NCI-H2227 (cell line): Measurements from ENCODE around the gene KCNJ5.

Experiments used
- DNase-seq: peaks from one replicate; lab custom pipeline; 2025; ENCODE audit not compliant: unreplicated experiment; lab: John Stamatoyannopoulos, UW

Gene KCNJ5

GRCh38 chr11:128927683-128928336, 36.7 kb downstream of the KCNJ5 start:
- no peak for DNase-seq

GRCh38 chr11:128928400-128928799, 37.2 kb downstream of the KCNJ5 start:
- DNase-seq = no peak

- no peak for DNase-seq
Measured at GRCh38 chr11:128929468-128929867, 38.3 kb downstream of the KCNJ5 start.

GRCh38 chr11:128929991-128930390, 38.8 kb downstream of the KCNJ5 start:
- DNase-seq = no peak

GRCh38 chr11:128931066-128931465, 39.9 kb downstream of the KCNJ5 start:
- DNase-seq = no peak

- no peak for DNase-seq
Measured at GRCh38 chr11:128931668-128932067, 40.5 kb downstream of the KCNJ5 start.

GRCh38 chr11:128933481-128934178, 42.5 kb downstream of the KCNJ5 start:
- no peak for DNase-seq

GRCh38 chr11:128934351-128934750, 43.2 kb downstream of the KCNJ5 start:
- DNase-seq = no peak

- DNase-seq = no peak
Measured at GRCh38 chr11:128934926-128935325, 43.8 kb downstream of the KCNJ5 start.

- DNase-seq = peak; percentile 25
Measured at GRCh38 chr11:128936606-128937251, 45.6 kb downstream of the KCNJ5 start.

- DNase-seq = no peak
Measured at GRCh38 chr11:128937480-128937879, 46.3 kb downstream of the KCNJ5 start.

GRCh38 chr11:128938156-128938885, 47.2 kb downstream of the KCNJ5 start:
- DNase-seq = no peak

- DNase-seq = no peak
Measured at GRCh38 chr11:128939591-128939990, 48.4 kb downstream of the KCNJ5 start.

GRCh38 chr11:128940156-128940555, 49.0 kb downstream of the KCNJ5 start:
- no peak for DNase-seq

GRCh38 chr11:128940603-128941002, 49.4 kb downstream of the KCNJ5 start:
- no peak for DNase-seq

- no peak for DNase-seq
Measured at GRCh38 chr11:128941110-128941509, 50.0 kb downstream of the KCNJ5 start.

- DNase-seq = no peak
Measured at GRCh38 chr11:128941573-128942271, 50.6 kb downstream of the KCNJ5 start.

GRCh38 chr11:128942272-128942612, 51.1 kb downstream of the KCNJ5 start:
- DNase-seq = no peak

GRCh38 chr11:128942817-128943427, 51.8 kb downstream of the KCNJ5 start, which contains the start of gene TP53AIP1:
Gene TP53AIP1 (minus strand): TSS chr11:128942871. CDS start chr11:128937818, 5,053 bp downstream.
- DNase-seq = no peak

GRCh38 chr11:128943428-128943976, 52.3 kb downstream of the KCNJ5 start:
- no peak for DNase-seq
